ENCODE results near the gene CAD.
A peak's percentile ranks its signal among the peaks of the same experiment; 100 is the strongest.

The CAD gene

GRCh38 chr2:27199241-27199640, 17.9 kb upstream of the CAD start:
- Histone ChIP-seq H3K27me3 (ENCODE audit: insufficient read depth, low read length) (no peaks in the 10 kb centered on the region), H2AFZ (ENCODE audit: low read length, unreplicated experiment) (no peak overlapping the region), H3K27ac (ENCODE audit: low read depth, low read length) (no peak overlapping the region), H3K36me3 (ENCODE audit: insufficient read depth, low read length) (no peaks in the 10 kb centered on the region; the same call in 1 of the 2 replicates), H3K4me1 (ENCODE audit: control insufficient read depth, insufficient read depth, low read length, unreplicated experiment) (no peaks in the 10 kb centered on the region), H3K79me2 (ENCODE audit: control insufficient read depth, insufficient read depth, low read length, unreplicated experiment) (no peaks in the 10 kb centered on the region), H3K4me3 (ENCODE audit: low read depth, low read length) (no peak overlapping the region)

- Histone ChIP-seq H3K36me3 (ENCODE audit: insufficient read depth, low read length) (no peaks in the 10 kb centered on the region; the same call in 1 of the 2 replicates), H3K79me2 (ENCODE audit: control insufficient read depth, insufficient read depth, low read length, unreplicated experiment) (no peaks in the 10 kb centered on the region), H3K27me3 (ENCODE audit: insufficient read depth, low read length) (no peaks in the 10 kb centered on the region), H3K4me1 (ENCODE audit: control insufficient read depth, insufficient read depth, low read length, unreplicated experiment) (no peaks in the 10 kb centered on the region), H2AFZ (ENCODE audit: low read length, unreplicated experiment) (no peak overlapping the region), H3K27ac (ENCODE audit: low read depth, low read length) (no peak overlapping the region), H3K4me3 (ENCODE audit: low read depth, low read length) (no peak overlapping the region)
These were observed 15.5 kb upstream of the CAD start for GRCh38 chr2:27201675-27202074.

GRCh38 chr2:27202854-27203253, 14.3 kb upstream of the CAD start:
- no peaks in the 10 kb centered on the region for H3K79me2 ChIP-seq (ENCODE audit: control insufficient read depth, insufficient read depth, low read length, unreplicated experiment)
- H2AFZ ChIP-seq (ENCODE audit: low read length, unreplicated experiment), result no peak overlapping the region
- H3K27me3 ChIP-seq (ENCODE audit: insufficient read depth, low read length), result no peaks in the 10 kb centered on the region
- H3K4me1 ChIP-seq (ENCODE audit: control insufficient read depth, insufficient read depth, low read length, unreplicated experiment), result no peaks in the 10 kb centered on the region
- no peaks in the 10 kb centered on the region; the same call in 1 of the 2 replicates for H3K36me3 ChIP-seq (ENCODE audit: insufficient read depth, low read length)
- H3K27ac ChIP-seq (ENCODE audit: low read depth, low read length), result no peak overlapping the region
- no peak overlapping the region for H3K4me3 ChIP-seq (ENCODE audit: low read depth, low read length)

- Histone ChIP-seq H3K4me3 (ENCODE audit: low read depth, low read length) (no peak overlapping the region), H3K79me2 (ENCODE audit: control insufficient read depth, insufficient read depth, low read length, unreplicated experiment) (no peaks in the 10 kb centered on the region), H3K27me3 (ENCODE audit: insufficient read depth, low read length) (no peaks in the 10 kb centered on the region), H3K4me1 (ENCODE audit: control insufficient read depth, insufficient read depth, low read length, unreplicated experiment) (no peaks in the 10 kb centered on the region), H3K36me3 (ENCODE audit: insufficient read depth, low read length) (no peaks in the 10 kb centered on the region; the same call in 1 of the 2 replicates), H3K27ac (ENCODE audit: low read depth, low read length) (no peak overlapping the region), H2AFZ (ENCODE audit: low read length, unreplicated experiment) (no peak overlapping the region)
These were observed 13.4 kb upstream of the CAD start for GRCh38 chr2:27203741-27204140.

- Histone ChIP-seq H3K79me2 (ENCODE audit: control insufficient read depth, insufficient read depth, low read length, unreplicated experiment) (no peaks in the 10 kb centered on the region), H3K27ac (ENCODE audit: low read depth, low read length) (no peak overlapping the region), H3K27me3 (ENCODE audit: insufficient read depth, low read length) (no peaks in the 10 kb centered on the region), H3K4me1 (ENCODE audit: control insufficient read depth, insufficient read depth, low read length, unreplicated experiment) (no peaks in the 10 kb centered on the region), H3K36me3 (ENCODE audit: insufficient read depth, low read length) (no peaks in the 10 kb centered on the region; the same call in 1 of the 2 replicates), H3K4me3 (ENCODE audit: low read depth, low read length) (no peak overlapping the region), H2AFZ (ENCODE audit: low read length, unreplicated experiment) (no peak overlapping the region)
These were observed 12.6 kb upstream of the CAD start for GRCh38 chr2:27204566-27204965.

- Histone ChIP-seq H3K4me1 (ENCODE audit: control insufficient read depth, insufficient read depth, low read length, unreplicated experiment) (no peaks in the 10 kb centered on the region), H3K27ac (ENCODE audit: low read depth, low read length) (no peak overlapping the region), H3K4me3 (ENCODE audit: low read depth, low read length) (no peak overlapping the region), H3K79me2 (ENCODE audit: control insufficient read depth, insufficient read depth, low read length, unreplicated experiment) (no peaks in the 10 kb centered on the region), H3K27me3 (ENCODE audit: insufficient read depth, low read length) (no peaks in the 10 kb centered on the region), H3K36me3 (ENCODE audit: insufficient read depth, low read length) (no peaks in the 10 kb centered on the region; the same call in 1 of the 2 replicates), H2AFZ (ENCODE audit: low read length, unreplicated experiment) (no peak overlapping the region)
These were observed 12.0 kb upstream of the CAD start for GRCh38 chr2:27205206-27205605.

GRCh38 chr2:27206346-27206745, 10.8 kb upstream of the CAD start:
- no peaks in the 10 kb centered on the region; the same call in 1 of the 2 replicates for H3K36me3 ChIP-seq (ENCODE audit: insufficient read depth, low read length)
- no peak overlapping the region for H3K4me3 ChIP-seq (ENCODE audit: low read depth, low read length)
- H3K27me3 ChIP-seq (ENCODE audit: insufficient read depth, low read length), result no peaks in the 10 kb centered on the region
- H2AFZ ChIP-seq (ENCODE audit: low read length, unreplicated experiment), result no peak overlapping the region
- no peak overlapping the region for H3K27ac ChIP-seq (ENCODE audit: low read depth, low read length)
- H3K4me1 ChIP-seq (ENCODE audit: control insufficient read depth, insufficient read depth, low read length, unreplicated experiment), result peaks cover 4% of the 10 kb centered on the region
- no peaks in the 10 kb centered on the region for H3K79me2 ChIP-seq (ENCODE audit: control insufficient read depth, insufficient read depth, low read length, unreplicated experiment)

GRCh38 chr2:27208486-27209050, 8.6 kb upstream of the CAD start:
- no peaks in the 10 kb centered on the region; the same call in 1 of the 2 replicates for H3K36me3 ChIP-seq (ENCODE audit: insufficient read depth, low read length)
- no peak overlapping the region for H3K4me3 ChIP-seq (ENCODE audit: low read depth, low read length)
- H3K27ac ChIP-seq (ENCODE audit: low read depth, low read length), result no peak overlapping the region
- peaks cover 8% of the 10 kb centered on the region for H3K79me2 ChIP-seq (ENCODE audit: control insufficient read depth, insufficient read depth, low read length, unreplicated experiment)
- peaks cover 10% of the 10 kb centered on the region for H3K4me1 ChIP-seq (ENCODE audit: control insufficient read depth, insufficient read depth, low read length, unreplicated experiment)
- H2AFZ ChIP-seq (ENCODE audit: low read length, unreplicated experiment), result no peak overlapping the region
- H3K27me3 ChIP-seq (ENCODE audit: insufficient read depth, low read length), result no peaks in the 10 kb centered on the region

- Histone ChIP-seq H3K36me3 (ENCODE audit: insufficient read depth, low read length) (no peaks in the 10 kb centered on the region), H3K27me3 (ENCODE audit: insufficient read depth, low read length) (no peaks in the 10 kb centered on the region), H3K27ac (ENCODE audit: low read depth, low read length) (no peak overlapping the region), H3K4me1 (ENCODE audit: control insufficient read depth, insufficient read depth, low read length, unreplicated experiment) (peaks cover 11% of the 10 kb centered on the region), H3K79me2 (ENCODE audit: control insufficient read depth, insufficient read depth, low read length, unreplicated experiment) (peaks cover 9% of the 10 kb centered on the region), H2AFZ (ENCODE audit: low read length, unreplicated experiment) (no peak overlapping the region), H3K4me3 (ENCODE audit: low read depth, low read length) (no peak overlapping the region)
These were observed 7.4 kb upstream of the CAD start for GRCh38 chr2:27209621-27210401.

GRCh38 chr2:27211241-27211942, 5.8 kb upstream of the CAD start:
- Histone ChIP-seq H3K4me3 (ENCODE audit: low read depth, low read length) (peak overlapping the region; percentile 83), H3K27ac (ENCODE audit: low read depth, low read length) (no peak overlapping the region), H3K27me3 (ENCODE audit: insufficient read depth, low read length) (no peaks in the 10 kb centered on the region), H3K79me2 (ENCODE audit: control insufficient read depth, insufficient read depth, low read length, unreplicated experiment) (peaks cover 9% of the 10 kb centered on the region), H3K4me1 (ENCODE audit: control insufficient read depth, insufficient read depth, low read length, unreplicated experiment) (peaks cover 11% of the 10 kb centered on the region), H3K36me3 (ENCODE audit: insufficient read depth, low read length) (no peaks in the 10 kb centered on the region), H2AFZ (ENCODE audit: low read length, unreplicated experiment) (peak overlapping the region; percentile 86)
